Measurements from ENCODE around the gene AKIRIN1.
"Not testable (repeated sequence)": the region's sequence is repeated elsewhere in the genome, so short reads cannot be mapped to it uniquely, and the experiment has no call there.

The AKIRIN1 gene

DNA sequence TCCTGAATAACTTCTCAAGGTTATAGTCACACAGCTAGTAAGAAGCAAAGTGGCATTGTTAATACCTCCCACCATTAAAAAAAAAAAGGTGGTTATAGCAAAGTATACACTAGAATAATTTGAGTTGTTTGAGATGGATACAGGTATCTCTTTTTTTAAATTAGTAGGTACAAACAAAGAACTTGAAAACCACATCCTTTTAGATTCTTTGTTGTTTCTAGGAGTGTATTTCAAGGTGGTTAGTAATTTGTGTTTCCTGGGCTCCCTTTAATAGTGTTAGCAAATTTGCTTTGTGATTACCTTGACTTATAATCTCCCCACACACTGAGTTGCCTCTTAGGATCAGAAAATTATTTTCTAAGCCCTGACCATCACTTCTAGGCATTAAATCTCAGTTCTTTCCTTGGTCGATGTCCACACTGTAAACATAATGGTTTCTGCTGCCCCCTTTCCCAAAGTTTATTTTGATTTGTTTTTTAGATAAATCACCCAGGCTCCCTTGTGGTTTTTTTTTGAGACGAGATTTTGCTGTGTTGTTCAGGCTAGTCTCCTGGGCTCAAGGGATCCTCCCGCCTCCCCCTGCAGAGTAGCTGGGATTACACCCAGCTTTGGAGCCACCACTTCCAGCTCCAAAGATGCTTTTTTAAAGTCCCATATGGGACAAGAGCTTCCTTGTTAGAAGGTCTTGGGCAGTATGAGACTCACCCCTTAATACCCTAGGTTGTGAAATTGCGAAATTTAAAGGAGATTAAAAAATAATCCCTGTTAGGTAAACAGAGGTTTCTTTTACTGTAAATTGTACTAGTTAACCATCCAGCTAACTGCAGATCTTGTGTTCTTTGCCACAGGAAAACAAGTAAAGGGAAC, 6.2 kb downstream of the AKIRIN1 start:
- DNase-seq (ENCODE audit: low spot score), result no peak

DNA sequence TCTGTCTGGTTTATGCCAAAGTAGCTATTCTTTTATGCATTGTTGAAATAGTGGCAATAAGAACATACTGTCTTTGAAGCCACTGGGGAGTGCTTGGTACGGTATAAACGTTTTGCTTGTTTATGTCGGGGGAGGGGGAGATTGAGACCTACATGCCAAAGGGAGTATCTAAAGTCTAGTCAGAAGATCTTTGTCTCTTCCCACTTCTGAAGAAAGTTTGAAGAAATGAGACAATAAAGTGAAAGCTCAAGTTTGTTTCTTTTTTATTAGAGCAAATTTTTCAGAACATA, 6.8 kb downstream of the AKIRIN1 start:
- DNase-seq (ENCODE audit: low spot score), result no peak

DNA sequence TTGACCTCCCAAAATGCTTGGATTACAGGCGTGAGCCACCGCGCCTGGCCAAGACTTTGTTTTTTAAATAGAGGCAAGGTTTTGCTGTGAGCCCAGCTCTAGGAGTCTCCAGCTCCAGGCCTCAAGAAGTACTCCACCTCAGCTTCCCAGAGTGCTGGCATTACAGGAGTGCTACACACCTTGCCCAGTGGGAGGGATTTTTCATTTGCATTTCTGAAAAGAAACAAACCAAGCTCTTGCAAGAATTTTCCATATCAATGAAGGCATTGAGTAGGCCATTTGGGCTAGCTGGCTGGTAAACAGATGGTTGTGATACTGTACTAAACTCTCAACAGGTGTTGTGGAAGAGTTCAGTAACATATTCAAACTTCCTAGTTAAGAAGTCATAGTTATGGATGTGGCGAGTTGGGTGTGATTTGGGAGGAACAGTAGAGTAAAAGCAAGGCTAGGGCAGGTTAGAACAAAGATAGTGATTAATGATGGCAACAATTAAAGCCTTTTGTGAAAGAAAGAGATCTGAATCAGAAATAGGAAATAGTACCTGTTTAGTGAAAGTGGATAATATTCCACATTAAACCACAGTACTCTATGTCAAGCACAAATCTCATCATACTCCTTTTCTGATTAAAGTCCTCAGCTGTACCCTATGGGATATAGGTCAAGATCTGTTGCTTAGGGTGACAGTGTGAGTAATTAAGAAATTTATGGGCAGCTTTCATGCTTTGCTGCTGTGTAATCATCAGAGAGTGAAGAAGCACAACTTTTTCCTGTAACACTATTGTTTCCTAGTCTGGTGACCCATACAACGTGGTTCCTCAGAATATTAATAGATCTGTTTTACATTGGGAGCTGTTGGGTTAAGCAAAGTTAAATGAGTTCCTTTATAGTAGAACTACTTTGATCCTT, 10.7 kb downstream of the AKIRIN1 start:
- DNase-seq (ENCODE audit: low spot score), result no peak

DNA sequence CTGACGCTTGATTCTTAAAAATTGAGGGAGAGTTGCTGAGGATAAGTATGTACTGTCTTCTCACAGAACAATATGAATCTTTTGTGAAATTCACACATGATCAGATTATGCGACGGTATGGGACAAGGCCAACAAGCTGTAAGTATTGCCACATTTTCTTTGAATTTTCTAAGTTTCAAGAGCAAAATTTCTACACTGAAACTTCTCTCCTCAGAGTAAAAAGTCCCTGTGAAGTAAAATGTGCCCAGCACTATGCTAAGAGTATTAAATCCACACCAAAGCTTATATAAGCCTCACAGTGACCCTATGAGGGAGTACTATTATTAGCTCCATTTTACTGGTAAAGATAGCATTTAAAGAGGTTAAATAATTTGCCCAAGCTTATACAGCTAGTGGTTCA, 12.2 kb downstream of the AKIRIN1 start:
- no peak for DNase-seq (ENCODE audit: low spot score)

DNA sequence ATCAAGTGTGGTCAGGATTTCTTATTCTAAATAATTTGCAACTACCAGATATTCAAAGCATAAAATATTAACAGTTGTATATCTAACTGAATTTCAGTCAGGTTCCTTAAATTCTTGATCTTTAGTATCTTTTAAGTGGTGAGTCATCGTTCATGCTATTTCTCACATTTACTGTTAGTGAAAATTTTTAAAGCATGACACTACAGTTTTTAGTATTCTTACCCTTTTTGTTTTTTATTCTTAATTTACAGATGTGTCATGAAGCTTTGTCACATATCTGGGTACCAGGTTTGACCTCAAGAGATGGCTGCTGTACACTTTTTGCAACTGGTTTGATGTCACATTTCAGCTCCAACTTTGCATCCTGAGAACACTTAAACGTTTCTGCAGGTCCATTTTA, 12.7 kb downstream of the AKIRIN1 start:
- DNase-seq (ENCODE audit: low spot score), result peak; percentile 36

DNA sequence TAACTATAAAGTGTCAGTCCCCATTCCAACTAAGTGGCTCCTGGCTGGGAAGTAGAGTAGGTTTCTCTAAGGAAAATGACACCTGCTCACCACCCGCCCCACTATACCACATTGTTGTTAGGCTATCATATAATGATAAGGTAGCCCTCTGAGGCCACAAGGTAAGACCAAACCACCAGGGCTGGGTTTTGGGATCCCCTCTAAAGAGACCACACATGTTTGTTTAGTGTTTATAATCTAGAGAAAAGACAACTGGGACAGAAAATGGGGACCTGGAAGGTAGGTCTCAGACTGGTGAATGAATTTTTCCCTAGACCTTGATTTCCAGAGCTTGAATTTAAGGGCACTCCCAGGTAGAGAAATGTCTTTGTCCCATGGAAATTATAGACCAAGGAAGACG, 15.2 kb downstream of the AKIRIN1 start:
- DNase-seq (ENCODE audit: low spot score), result no peak

DNA sequence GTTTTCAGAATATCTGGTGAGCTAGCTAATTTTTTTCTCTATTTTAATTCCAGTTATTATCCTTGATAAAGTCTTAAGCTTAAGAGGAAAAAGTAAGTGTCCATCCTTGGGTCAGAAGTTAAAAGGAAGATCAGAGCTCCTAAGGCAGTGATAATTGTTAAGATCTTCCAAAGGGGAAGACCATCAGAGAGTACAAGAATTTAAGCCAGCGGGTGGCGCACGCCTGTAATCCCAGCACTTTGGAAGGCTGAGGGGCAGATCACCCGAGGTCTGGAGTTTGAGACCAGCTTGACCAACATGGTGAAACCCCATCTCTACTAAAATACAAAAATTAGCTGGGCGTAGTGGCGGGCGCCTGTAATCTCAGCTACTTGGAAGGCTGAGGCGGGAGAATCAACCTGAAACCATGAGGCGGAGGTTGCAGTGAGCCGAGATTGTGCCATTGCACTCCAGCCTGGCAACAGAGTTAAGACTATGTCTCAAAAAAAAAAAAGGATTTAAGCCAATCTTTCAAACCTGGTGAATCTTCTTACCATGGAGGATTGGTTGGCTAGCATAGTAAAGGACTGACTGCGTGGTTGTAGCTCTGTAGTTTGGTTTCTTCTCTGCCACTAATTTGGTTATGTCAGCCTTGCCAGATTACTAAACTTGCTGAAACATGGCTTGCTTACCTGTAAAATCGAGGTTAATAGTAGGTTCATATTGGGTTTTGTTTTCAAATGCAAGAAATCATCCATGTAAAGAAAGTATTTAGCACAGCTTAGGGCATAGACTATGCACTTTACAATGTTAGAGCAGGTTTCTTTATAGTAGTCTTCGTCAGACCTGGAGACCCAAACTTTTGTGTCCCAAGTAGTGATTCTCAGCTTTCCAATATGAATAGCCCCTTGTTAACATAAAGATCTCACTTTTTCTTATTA, 15.9 kb downstream of the AKIRIN1 start:
- no peak for DNase-seq (ENCODE audit: low spot score)

DNA sequence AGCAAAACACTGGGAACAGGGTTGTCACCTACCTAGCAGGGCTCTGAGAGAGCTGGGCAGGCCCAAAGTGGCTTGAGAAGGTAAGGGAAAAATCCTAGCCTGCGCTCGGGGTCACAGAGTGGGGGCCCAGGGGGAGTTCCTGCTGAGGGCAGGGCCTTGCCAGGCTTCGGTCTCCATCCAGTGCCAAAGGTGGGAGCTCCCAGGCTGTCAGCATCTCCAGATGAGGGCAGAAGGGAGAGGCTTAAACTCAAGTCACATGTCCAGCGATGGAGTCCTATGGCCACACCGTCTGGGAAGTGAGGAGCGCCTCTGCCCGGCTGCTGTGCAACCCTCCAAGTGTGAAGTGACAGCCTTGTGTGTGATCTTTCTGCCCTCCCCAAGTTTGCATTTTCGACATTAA, 23.9 kb downstream of the AKIRIN1 start:
- DNase-seq (ENCODE audit: low spot score), result not testable (repeated sequence)

DNA sequence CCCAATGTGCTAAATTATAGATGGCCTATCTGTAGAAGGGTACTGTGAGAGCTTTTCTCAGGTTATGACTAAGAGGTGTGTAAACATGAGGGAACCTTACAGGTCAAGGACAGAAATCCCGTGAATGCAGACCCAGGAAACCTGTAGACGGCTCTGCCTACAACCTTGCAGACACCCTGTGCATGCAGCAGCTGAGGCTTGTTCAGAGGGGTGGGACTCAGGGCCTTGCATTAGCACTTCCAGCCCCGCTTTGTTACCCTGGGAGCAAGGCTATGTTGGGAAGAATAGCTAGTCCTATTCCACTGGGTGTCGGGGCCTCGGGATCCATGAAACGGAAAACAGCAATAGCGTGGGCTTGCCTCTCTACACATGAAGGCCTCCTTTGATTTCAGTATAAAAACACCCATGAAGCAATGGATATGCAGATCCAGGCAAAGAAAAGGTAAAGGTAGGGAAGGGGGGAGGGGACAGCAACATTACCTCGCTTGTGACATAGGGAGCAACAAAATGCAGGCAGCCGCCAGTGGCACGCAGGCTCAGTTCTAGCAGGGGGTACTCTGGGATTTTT, 25.6 kb downstream of the AKIRIN1 start:
- DNase-seq (ENCODE audit: low spot score), result no peak

DNA sequence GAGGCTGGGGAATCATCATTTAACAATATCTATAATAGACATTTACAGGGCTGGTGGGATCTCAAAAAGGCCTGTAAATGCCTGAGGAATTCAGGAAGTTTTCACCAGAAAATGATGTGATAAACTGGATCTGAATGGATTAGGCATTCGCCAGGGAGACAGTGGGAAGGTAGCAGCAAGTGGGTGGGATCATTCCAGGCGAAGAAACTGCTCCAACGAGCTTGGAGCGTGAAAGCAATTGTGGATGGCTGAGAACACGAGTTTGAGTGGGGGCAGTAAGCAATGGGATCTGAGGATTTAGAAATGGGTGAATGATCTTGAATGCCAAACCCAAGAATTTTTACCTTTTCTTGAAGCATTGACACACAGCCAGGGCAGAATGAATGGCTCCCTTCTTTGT, 26.2 kb downstream of the AKIRIN1 start:
- DNase-seq (ENCODE audit: low spot score), result no peak

DNA sequence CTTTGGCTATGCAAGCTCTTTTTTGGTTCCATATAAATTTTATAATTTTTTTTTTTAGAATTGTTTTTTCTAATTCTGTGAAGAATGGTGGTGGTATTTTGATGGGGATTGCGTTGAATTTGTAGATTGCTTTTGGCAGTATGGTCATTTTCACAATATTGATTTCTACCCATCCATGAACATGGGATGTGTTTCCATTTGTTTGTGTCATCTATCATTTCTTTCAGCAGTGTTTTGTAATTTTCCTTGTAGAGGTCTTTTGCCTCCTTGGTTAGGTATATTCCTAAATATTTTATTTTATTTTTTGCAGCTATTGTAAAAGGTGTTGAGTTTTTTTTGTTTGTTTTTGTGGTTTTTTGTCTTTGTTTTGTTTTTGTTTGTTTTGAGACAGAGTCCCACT, 29.4 kb downstream of the AKIRIN1 start:
- DNase-seq (ENCODE audit: low spot score), result not testable (repeated sequence)

DNA sequence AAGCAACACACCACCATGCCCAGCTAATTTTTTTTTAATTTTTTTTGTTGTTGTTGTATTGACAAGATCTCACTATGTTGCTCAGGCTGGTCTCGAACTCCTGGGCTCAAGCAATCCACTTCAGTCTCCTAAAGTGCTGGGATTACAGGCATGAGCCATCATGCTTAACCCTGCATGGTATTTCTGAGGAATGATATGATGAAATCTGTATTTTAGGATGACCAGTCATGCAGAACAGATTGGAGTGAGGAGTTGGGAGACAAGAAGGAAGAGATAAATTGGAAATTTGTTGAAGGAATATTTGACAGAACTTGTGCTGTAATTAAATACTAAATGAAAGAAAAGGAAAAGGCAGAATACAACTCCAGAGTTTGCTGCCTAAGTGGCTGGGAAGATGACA, 30.4 kb downstream of the AKIRIN1 start:
- no peak for DNase-seq (ENCODE audit: low spot score)

DNA sequence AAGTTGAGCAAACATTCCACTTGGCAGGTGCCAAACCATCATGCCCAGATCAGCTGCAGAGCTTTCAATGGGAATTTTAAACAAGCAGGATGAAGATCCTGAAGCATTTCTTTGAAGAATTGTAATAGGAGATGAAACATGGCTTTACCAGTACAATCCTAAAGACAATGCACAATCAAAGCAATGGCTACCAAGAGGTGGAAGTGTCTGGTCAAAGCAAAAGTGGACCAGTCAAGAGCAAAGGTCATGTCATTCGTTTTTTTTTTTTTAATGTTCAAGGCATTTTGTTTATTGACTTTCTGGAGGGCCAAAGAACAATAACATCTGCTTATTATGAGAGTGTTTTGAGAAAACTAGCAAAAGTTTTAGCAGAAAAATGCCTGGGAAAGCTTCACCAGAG, 32.1 kb downstream of the AKIRIN1 start:
- no peak for DNase-seq (ENCODE audit: low spot score)

DNA sequence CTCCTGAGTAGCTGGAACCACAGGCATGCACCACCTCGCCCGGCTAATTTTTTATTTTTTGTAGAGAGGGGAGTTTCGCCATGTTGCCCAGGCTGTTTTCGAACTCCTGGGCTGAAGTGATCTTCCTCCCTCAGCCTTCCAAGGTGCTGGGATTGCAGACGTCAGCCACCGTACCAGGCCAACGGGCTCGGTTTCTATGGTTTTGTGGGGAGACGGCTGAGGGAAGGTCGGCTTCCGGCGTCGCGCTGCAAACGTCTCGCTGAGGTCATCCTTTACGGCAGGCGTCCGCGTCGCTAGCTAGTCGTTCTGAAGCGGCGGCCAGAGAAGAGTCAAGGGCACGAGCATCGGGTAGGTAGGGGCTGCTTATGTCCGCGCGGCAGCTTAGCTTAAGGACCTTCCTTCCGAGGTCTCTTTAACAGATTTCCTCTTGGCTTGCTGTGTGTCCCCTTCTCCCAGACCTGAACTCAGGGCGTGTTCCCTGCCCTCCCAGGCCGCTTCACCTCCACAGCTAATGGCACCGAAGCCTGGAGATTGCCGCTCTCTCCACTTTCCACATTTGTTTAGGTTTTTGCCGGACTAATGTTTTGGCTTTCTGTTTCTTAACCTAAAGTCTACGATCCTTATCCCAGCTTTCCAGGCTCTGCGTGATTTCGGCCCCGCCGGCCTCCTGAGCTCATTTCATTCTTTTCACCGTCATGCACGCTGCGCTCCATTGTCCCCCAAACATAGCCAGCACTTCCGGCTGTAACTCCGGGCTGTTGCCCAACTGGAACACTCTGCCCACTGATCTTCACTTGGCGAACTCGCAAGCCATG, 35.2 kb downstream of the AKIRIN1 start, which contains the start of gene NDUFS5:
TSS of gene NDUFS5 (plus strand) at position 300 of the 815 bp plus-strand sequence. CDS start 2,375 bp downstream, outside the sequence.
- peak; percentile 91 for DNase-seq (ENCODE audit: low spot score)

DNA sequence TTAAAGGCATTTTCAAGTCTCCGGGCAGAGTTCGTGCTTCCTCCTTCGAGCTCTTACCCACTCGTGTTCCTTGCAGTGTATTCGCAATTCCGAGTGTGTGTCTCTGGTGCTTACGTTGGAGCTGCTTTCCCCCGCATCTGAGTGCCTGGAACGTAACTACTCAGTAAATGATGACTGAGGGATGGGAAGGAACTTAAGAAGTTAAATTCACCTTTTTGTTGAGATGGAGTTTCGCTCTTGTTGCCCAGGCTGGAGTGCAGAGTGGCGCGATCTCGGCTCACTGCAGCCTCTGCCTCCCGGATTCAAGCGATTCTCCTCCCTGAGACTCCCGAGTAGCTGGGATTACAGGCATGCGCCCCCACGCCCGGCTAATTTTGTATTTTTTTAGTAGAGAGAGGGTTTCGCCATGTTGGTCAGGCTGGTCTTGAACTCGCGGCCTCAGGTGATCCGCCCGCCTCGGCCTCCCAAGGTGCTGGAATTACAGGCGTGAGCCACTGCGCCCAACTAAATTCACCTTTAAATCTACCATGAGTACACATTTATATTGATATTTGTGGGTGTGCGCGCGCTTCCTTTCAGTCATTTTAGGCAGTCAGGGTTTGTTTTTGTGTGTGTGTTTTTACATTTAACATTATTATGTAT, 35.9 kb downstream of the AKIRIN1 start:
- no peak for DNase-seq (ENCODE audit: low spot score)

DNA sequence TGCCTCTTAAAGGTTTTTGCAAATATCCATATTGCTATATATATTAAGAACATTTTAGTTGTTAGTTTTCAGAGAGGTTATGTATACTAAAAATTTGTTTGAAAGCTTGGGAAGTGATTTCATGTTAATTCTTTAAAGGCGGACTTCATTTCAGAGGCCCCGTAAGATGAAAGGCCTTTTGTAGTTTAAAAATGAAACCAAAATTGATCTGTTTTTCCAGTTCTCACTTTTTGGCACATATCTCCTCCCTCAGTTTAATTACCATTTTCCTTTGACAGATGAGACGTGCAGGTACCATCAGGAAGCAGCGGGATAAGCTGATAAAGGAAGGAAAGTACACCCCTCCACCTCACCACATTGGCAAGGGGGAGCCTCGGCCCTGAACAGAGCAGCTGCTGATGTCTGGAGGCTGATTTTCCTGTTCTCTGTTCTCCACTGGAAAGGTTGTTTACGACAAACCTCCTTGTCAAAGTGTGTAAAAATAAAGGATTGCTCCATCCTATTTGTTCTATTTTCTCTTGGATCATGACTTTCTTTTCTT, 43.1 kb downstream of the AKIRIN1 start:
- DNase-seq (ENCODE audit: low spot score), result no peak

DNA sequence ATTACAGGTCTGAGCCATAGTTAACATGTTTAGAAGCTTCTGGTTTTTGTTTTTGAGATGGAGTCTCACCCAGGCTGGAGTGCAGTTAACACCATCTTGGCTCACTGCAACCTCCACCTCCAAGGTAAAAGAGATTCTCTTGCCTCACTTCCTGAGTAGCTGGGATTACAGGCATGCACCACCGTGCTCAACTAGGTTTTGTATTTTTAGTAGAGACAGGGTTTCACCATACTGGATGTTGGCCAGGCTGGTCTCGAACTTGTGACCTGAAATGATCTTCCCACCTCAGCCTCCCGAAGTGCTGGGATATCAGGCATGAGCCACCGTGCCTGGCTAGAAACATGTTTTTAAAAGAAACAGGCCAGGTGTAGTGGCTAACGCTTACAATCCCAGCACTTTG, 45.6 kb downstream of the AKIRIN1 start:
- DNase-seq (ENCODE audit: low spot score), result no peak

DNA sequence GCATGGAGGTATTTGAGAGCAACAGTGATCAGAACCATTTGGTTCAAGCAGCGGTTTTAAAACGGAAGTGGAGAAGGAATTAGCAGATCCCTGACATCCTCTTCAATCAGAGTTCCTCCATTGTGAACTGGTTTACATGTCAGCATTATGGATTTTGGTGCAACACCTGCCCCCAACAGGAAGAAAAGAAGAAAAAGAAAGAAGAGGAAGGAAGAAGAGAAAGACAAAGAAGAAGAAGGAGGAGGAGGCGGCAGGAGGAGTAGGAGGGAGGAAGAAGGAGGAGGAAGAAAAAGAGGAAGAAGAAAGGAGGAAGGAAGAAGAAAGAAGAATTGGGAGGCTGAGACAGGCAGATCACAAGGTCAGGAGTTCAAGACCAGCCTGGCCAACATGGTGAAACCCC, 52.4 kb downstream of the AKIRIN1 start:
- DNase-seq (ENCODE audit: low spot score), result no peak

DNA sequence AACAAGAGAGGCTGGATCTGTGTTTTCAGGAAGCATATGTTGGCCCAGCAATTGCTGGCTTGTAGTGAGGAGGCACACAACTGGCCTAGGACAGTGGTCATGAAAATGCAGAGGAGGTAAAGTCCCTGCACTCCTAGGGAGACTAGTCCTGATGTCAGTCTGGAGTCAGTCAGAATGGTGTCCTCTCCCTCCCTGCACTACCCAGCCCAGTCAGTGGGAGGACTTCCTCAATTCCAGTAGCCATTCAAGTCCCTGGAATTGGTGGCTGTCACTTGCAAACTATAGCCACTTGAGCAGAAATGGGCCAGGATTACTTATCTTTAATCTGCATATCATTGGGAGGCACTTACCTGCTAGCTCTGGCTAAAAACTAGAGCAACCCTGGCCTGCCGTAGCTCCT, 53.7 kb downstream of the AKIRIN1 start:
- DNase-seq (ENCODE audit: low spot score), result no peak

DNA sequence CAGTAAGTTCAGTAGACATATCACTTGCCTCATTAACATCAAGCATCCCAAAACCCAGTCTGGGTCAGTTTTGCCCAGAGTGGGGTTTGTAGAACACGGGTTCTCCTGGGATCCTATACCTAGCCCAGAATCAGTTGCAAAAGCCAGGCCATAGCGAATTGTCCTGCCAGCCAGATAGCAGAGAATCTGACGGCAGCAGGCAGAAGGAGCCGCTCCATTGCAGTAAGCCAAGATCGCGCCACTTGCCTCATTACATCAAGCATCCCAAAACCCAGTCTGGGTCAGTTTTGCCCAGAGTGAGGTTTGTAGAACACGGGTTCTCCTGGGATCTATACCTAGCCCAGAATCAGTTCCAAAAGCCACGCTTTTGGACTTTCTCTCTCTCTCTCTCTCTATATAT, 54.2 kb downstream of the AKIRIN1 start:
- DNase-seq (ENCODE audit: low spot score), result no peak
